A673 (cell line): ENCODE data around the gene ITFG1.
"Not testable (repeated sequence)": the region's sequence is repeated elsewhere in the genome, so short reads cannot be mapped to it uniquely, and the experiment has no call there.

Source experiments
- EZH2 ChIP-seq: fragments of 200-600 bp; sonication (generic); IDR thresholded peaks from 2 replicates; pipeline ENCODE4 v1.6.1; 2017; ENCODE audit warnings: borderline replicate concordance, low read depth, mild to moderate bottlenecking, mixed read lengths, antibody characterized with exemption, low read length; ENCODE audit not compliant: poor library complexity, severe bottlenecking
- TF ChIP-seq, protein P1 (sequence below): fragments of 300-800, 200-600 bp; sonication (generic); conservative IDR thresholded peaks from 2 replicates; pipeline ENCODE4 v1.5.1; 2017; ENCODE audit warnings: low read depth, mild to moderate bottlenecking, antibody characterized with exemption, low read length, moderate library complexity, mixed read lengths

DNA sequence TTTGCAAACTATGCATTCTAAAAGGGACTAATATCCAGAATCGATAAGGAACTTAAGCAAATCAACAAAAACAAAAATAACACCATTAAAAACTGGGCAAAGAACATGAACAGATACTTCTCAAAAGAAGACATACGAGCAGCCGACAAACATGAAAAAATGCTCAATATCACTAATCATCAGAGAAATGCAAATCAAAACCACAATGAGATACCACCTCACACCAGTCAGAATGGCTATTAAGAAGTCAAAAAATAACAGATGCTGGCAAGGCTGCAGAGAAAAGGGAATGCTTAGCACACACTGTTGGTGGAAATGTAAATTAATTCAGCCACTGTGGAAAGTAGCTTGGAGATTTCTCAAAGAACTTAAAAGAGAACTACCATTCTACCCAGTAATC lies 130.3 kb downstream of the ITFG1 start:
- TF ChIP-seq, protein P1, sequence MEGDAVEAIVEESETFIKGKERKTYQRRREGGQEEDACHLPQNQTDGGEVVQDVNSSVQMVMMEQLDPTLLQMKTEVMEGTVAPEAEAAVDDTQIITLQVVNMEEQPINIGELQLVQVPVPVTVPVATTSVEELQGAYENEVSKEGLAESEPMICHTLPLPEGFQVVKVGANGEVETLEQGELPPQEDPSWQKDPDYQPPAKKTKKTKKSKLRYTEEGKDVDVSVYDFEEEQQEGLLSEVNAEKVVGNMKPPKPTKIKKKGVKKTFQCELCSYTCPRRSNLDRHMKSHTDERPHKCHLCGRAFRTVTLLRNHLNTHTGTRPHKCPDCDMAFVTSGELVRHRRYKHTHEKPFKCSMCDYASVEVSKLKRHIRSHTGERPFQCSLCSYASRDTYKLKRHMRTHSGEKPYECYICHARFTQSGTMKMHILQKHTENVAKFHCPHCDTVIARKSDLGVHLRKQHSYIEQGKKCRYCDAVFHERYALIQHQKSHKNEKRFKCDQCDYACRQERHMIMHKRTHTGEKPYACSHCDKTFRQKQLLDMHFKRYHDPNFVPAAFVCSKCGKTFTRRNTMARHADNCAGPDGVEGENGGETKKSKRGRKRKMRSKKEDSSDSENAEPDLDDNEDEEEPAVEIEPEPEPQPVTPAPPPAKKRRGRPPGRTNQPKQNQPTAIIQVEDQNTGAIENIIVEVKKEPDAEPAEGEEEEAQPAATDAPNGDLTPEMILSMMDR, result not testable (repeated sequence)
- not testable (repeated sequence) for TF ChIP-seq EZH2
